Jurkat, Clone E6-1 (cell line): ENCODE measurements around the gene REPIN1.
"Not testable (repeated sequence)": the region's sequence is repeated elsewhere in the genome, so short reads cannot be mapped to it uniquely, and the experiment has no call there.

Experiments
- DNase-seq: peaks from one replicate; pipeline ENCODE4 v3.0.0-alpha.2; 2011; ENCODE audit warnings: low read depth, low spot score
- H3K4me3 ChIP-seq: 2 replicates; pipeline ENCODE4 v1.5.1; 2011; ENCODE audit warnings: mild to moderate bottlenecking, low read length, control low read depth, moderate library complexity

The REPIN1 gene

DNA sequence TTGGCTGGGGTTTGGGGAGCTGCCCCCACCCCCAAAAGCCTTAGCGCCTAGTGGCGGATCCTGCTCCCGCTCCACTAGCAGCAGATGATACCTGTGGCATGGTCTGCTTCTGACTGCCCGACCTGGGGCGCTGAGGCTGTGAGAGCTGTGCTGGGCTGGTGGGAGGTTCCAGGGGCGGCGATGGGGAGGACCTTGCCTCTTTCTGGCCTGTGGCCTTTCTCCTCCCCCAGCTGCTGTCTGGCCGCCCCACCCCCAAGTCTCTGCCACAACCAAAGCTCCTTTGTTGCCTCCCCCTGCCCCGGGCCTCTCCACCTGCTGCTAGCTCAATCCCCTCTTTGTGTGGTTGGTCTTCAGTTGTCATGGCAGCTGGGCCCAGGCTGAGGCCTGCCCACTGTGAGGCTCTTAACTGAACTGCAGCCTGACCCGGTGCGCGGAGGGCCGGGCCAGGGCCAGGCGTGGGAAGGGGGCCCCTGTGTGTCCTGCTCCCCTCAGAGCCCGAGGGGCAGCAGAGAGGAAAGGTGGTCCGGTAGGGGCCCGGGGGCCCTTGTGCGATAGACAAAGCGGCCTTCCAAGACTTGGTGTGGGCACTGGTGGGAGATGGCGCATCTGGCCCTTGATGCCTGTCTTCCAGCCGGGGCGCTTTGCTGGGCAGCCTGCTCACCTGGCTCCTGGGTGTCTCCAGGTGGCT, 15.2 kb downstream of the REPIN1 start:
- DNase-seq = no peak
- no peak overlapping the region for H3K4me3 ChIP-seq

- H3K4me3 ChIP-seq = no peak overlapping the region
- no peak for DNase-seq
These were observed 16.0 kb downstream of the REPIN1 start for GRCh38 chr7:150384406-150385301.

GRCh38 chr7:150385302-150385723, 16.7 kb downstream of the REPIN1 start:
- DNase-seq = no peak
- no peak overlapping the region for H3K4me3 ChIP-seq

DNA sequence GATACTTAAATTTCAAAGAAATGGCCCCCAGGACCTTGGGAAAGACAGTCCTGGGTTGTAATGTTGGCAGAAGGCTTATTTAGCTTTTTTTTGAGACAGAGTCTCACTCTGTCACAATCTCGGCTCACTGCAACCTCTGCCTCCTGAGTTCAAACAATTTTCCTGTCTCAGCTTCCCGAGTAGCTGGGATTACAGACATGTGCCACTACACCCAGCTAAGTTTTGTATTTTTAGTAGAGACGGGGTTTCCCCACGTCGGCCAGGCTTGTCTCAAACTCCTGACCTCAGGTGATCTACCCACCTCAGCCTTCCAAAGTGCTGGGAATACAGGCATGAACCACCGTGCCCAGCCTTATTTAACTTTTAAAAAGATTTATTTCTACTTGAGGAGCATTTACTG, 17.3 kb downstream of the REPIN1 start:
- not testable (repeated sequence) for DNase-seq, H3K4me3 ChIP-seq

DNA sequence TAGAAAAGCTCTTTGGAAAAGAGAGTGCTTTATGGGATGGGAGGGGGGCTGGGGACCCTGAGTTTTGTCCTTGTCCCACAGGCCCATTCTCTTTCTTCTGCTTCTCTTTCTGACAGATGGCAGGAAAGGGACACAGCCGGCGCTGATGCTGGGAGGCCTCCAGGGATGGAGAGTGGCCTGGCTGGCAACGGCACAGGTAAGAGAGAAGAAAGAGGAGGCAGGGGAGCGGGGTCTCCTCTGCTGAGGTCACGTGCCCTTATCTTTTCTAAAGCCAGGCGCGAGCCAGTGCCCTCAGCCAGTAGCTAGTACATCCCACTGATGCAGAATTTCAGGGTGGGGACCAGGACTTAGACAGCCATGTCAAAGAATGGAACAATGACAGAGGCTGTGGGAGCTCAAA, 19.7 kb downstream of the REPIN1 start:
- DNase-seq = no peak
- no peak overlapping the region for H3K4me3 ChIP-seq

- H3K4me3 ChIP-seq = no peak overlapping the region
- no peak for DNase-seq
These were observed 20.3 kb downstream of the REPIN1 start for GRCh38 chr7:150388709-150389531.

- no peak for DNase-seq
- H3K4me3 ChIP-seq = no peak overlapping the region
These were observed 20.9 kb downstream of the REPIN1 start for GRCh38 chr7:150389532-150389816.

DNA sequence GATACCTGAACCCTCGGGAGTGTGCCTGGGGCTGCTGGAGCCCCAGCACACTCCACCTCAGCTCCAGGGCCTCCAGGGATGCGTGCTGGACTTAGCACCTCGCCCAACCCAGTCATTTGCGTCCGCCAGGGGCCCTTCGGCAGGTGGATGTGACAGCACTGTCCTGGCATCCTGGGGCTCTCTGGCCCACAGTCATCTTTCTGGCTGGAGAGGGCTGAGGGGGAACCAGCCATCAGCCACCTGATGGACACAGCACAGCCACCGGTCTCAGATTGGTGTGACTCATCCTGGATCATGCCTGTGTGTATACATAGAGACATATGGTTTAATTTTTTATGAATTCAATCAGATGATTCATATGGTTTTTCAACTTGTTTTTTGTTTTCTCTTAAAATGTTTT, 21.6 kb downstream of the REPIN1 start:
- no peak for DNase-seq

GRCh38 chr7:150393325-150393724, 24.7 kb downstream of the REPIN1 start:
- no peak overlapping the region for H3K4me3 ChIP-seq
- no peak for DNase-seq

More for the DNA sequence above, 21.6 kb downstream of the REPIN1 start:
- no peak overlapping the region for H3K4me3 ChIP-seq

- no peak overlapping the region for H3K4me3 ChIP-seq
- DNase-seq = no peak
These were observed 27.8 kb downstream of the REPIN1 start for GRCh38 chr7:150396426-150396825.

DNA sequence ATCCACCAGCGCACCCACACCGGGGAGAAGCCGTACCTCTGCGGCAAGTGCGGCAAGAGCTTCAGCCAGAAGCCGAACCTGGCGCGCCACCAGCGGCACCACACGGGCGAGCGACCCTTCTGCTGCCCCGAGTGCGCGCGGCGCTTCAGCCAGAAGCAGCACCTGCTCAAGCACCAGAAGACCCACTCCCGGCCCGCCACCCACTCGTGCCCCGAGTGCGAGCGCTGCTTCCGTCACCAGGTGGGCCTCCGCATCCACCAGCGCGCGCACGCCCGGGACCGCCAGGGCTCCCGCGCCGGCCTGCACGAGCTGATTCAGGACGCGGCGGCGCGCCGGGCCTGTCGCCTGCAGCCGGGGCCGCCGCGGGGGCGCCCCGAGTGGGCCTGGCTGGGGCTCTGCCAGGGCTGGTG, 28.2 kb downstream of the REPIN1 start:
- DNase-seq = no peak
- H3K4me3 ChIP-seq = no peak overlapping the region

GRCh38 chr7:150397346-150398107, 28.9 kb downstream of the REPIN1 start:
- no peak for DNase-seq
- no peak overlapping the region for H3K4me3 ChIP-seq

- H3K4me3 ChIP-seq = no peak overlapping the region
- no peak for DNase-seq
These were observed 29.7 kb downstream of the REPIN1 start for GRCh38 chr7:150398108-150398964.

- DNase-seq = no peak
These were observed 30.3 kb downstream of the REPIN1 start for GRCh38 chr7:150398965-150399320.

DNA sequence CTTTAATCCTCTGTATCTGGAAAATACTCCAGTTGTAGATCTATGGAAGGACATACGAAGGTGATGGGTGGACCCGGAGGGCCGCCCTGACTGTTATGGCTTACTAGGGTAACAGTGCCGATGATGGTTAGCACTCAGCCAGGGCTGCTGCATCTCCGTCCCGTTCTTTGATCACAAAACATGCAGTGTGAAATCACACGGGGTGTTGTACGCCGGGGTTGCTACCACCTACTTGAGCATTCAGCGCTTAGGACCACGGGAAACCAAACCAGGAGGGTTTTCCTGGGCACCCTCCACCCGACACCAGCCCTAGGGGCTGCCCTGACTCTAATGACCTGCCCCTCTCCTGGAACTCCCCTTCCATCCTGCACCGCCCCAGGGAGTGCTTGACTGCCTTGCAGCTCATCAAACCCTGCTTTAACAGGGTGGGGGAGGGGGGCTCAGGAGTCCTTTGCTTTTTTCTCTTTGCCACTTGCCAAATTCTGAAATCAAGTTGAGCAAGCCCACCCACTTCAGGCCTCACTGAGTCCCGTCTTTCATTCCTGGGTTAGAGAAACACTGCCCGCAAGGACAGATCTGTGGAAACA, 30.9 kb downstream of the REPIN1 start:
- H3K4me3 ChIP-seq = no peak overlapping the region
- DNase-seq = no peak

More at GRCh38 chr7:150398965-150399320, 30.3 kb downstream of the REPIN1 start:
- H3K4me3 ChIP-seq = no peak overlapping the region

- no peak for DNase-seq
- no peak overlapping the region for H3K4me3 ChIP-seq
These were observed 31.6 kb downstream of the REPIN1 start for GRCh38 chr7:150400008-150400787.

- no peak overlapping the region for H3K4me3 ChIP-seq
- DNase-seq = no peak
These were observed 32.3 kb downstream of the REPIN1 start for GRCh38 chr7:150400788-150401423.
